GM21367 (cell line): Measurements from ENCODE around the gene CPE.

Source experiments
- ATAC-seq: cut with Tn5 transposase; IDR thresholded peaks from one replicate; pipeline ENCODE4 v1.9.1; 2021; ENCODE audit not compliant: unreplicated experiment

CPE gene

GRCh38 chr4:165505958-165506837 is 127.4 kb downstream of the CPE start:
- no peak for ATAC-seq

DNA sequence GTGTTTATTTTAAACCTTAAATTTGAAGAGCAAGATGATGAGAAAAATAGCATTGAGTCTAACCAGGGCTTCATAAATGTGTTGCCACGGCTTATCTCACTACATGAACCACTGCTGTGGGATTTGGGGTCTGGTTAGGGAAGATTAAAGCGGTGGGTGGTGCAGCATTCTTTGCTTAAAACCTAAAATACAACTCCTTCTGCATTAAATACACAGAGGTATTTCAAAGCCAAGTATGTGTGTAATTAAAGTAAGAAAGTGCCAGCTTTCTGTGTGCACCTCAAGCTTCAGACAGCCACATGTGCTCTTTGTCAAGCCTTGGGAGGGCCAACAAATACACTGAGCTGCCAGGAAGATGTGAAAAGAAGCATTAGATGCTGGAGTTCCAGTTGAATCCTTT is 128.0 kb downstream of the CPE start:
- ATAC-seq, result no peak

DNA sequence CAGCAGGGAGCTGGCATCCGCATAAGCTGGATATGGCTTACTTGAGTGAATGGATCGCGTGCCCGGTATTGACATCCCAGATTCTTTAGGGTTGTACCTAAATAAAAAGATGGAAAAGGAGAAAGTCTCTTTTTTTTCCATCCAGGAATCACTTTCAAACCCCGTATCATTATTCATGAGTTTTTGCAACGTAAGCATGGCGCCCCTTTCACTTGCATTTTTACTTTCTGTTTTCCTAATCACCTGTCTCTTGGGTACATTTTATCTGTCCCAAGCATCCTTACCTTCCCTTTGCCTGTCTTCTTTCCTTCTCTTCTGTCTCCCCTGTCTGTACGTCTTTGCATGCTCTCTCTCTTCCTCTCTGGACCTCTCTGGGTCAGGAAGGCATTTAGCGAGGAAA is 128.6 kb downstream of the CPE start:
- no peak for ATAC-seq

DNA sequence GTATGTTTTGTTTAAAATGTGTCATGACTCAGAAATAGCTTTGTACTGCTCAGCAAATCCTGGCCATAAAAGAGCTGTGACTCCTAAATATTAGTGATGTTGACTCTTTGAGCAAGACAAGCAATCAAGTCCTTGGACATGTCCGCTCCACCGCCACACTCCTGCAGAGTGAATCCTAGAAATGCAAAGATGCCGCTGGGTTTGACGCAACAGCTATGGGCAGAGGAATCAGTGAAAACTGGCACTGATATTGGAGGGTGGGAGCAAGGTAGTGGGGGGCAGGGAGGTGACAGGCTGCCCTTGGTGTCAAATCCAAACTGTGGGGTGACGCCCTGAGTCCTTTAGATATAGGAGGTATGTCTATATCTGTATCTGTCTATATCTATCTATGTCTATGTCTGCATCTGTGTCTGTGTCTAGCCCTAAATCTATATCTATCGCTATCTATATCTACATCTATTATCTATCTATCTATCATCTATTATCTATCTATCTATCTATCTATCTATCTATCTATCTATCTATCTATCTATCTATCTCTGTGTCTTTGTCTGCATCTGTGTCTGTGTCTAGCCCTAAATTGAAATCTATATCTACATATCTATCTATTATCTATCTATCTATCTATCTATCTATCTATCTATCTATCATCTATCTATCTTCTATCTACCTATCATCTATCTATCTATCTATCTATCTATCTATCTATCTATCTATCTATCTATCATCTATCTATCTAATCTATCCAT is 129.7 kb downstream of the CPE start:
- ATAC-seq, result no peak

GRCh38 chr4:165512424-165512823 is 133.6 kb downstream of the CPE start:
- ATAC-seq, result no peak

DNA sequence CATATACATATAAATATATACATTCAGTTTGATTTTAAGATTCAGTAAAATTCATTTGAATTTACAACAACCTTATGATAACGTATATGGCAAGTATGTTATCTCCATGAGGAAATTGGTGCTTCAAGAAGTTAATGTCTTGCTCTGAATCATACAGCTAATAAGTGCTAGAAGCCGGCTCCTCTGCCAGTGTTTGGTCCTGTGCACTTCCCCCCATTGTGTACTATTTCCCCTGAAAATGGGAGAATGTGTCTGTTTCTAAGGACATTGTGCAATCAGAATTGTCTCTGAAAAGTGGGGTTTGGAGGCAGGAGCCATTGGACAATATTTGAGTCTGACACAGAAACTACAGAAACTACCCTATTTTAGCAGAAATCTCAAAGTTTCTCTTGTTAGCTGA is 135.9 kb downstream of the CPE start:
- no peak for ATAC-seq

DNA sequence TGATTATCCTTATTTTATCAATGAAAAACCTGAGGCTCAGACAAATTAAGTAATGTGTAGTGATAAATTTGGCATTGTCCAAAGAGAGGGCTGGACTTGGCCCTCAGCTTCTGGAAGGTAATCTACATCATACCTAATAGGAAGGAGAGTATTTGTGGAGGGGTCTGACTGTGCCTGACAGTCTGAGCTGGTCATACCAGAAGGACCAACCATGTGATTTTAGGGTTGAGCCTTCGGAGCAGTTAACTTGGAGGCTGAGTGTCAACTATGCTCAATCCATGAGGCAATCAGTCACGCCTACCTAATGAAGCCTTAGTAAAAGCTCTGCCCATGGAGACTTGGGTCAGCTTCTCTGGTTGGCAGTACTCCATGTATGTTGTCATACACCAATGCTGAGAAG is 136.4 kb downstream of the CPE start:
- ATAC-seq, result no peak

DNA sequence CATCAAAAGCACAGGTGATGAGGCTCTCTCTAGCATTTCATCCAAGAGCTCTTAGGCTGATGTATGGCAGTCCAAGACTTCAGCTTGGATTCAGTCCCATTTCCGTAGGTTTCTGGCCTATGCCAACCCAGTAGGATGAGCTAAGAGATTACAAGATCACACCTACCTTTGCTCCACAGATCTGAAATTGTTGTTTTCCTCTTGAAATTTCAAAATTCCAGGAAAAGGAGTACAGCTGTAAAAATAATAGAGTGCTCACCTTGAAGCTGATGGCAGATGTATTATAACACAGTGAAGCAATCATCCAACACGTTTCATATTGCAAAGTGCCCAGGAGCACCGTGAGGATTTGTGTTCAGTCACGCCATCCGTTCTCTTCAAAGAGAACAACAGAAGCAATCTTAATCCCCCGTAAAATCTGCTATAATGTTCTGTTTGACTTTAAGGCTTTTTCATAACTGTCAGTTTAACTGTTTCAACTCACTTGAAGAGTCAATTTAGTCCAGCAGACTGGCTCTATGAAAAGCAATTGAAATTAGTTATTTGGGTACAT is 137.5 kb downstream of the CPE start:
- no peak for ATAC-seq

- no peak for ATAC-seq
Measured at GRCh38 chr4:165517216-165517615, 138.4 kb downstream of the CPE start.

DNA sequence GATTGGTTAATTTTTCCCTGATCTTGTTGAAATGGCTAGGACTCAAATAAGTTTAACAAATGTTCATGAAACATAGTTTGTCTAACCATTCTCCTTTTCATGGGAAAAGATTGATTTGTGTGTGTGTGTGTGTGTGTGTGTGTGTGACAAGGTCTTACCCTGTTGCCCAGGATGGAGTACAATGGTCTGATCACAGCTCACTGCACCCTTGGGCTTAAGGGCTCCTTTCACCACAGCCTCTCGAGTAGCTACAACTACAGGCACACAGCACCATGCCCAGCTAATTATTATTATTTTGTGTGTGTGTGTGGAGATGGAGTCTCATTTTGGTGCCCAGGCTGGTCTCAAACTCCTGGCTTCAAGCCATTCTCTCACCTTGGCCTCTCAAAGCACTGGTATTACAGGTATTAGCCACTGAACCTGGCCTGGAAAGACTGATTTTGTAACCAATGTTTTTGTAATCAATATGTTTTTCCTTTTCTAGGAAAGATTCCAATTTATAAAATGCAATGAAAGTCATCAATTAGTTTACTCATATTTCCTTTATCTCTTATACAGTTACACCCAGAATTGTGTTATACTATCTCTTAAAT is 139.3 kb downstream of the CPE start:
- ATAC-seq, result no peak

DNA sequence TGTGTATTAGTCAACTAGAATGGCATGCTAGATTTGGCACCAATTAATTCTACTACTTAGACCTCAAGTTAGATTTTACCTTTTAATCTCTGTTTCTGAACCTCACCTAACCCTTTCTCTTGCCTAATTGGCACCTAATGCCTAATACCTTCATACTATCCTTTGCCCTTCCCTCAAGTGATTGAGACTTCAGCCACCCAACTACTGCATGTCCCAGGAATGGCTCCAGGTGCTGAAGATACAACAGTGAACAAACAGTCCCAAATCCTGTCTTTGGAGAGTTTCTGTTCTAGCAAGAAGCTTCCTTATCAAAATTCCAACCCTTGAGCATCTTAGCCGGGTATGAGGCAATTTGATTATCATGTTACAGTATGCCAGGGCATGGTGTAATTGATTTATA is 139.9 kb downstream of the CPE start:
- ATAC-seq, result no peak

DNA sequence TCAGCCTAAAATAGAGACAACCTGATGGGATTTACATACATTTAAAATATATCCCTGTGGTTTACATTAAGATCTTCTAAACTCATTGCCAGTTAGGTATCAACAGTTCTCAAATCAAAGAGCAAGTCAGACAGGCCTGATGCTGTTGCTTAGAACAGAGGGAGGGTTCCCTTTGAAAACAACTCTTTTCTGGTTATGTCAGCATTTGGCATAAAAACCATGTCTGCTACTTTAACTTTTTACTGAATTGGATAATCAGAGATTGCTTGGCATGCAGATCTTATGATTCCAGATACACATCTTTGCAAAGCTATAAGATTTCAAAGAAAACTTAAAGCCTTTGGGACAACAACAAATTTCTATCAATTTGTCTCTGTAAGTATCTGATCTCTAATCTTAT is 140.8 kb downstream of the CPE start:
- ATAC-seq, result no peak

GRCh38 chr4:165520086-165520485 is 141.3 kb downstream of the CPE start:
- ATAC-seq, result no peak

GRCh38 chr4:165522050-165522449 is 143.2 kb downstream of the CPE start:
- no peak for ATAC-seq

DNA sequence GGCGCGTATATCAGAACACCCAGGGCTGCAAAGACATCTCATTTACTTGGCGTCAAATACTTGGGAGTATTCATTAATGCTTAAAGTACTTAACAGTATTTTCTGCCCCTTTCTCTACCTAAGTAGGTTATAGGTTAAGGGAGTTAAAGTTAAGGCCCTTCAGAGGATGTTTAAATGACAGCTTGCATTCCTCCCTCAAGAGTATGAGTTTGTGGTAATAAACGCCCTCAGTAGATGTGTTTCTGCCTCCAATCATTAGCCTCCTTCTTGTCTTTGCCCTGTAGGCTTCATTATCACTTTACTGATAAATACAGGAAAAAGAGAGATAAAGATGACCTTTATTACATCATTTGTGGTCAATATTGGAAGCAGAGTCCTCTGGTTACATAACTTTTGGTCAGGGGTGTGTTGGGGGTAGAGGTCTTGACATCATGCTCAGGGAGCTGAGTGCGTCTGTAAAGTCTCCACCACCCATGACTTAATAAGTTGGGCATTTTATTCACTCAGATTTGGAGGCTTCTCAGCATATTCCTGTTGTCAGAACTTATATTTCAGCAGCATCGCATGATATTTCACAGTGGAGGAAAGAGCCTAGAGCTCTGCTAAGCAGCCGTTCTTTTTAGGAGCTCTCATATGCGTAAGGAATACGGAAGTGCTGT is 145.9 kb downstream of the CPE start:
- no peak for ATAC-seq

DNA sequence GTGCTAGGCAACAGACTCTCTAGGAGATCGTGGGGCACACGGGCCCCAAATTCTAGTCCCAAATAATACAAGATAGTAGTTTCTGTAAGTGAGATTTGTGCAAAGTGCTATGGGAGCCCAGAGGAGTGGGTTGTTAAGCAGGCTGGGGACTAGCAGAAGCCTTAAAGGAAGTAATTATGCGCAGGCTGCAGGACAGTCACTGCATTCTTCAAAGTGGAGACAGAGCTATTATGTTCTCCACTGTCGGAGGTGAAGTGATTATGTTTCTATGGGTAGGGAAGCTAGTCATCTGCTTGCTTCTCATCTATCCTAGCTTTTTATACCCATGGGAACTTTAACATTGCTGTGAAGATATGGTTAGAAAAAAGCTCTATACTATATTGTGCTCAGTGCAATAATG is 154.2 kb downstream of the CPE start:
- no peak for ATAC-seq

DNA sequence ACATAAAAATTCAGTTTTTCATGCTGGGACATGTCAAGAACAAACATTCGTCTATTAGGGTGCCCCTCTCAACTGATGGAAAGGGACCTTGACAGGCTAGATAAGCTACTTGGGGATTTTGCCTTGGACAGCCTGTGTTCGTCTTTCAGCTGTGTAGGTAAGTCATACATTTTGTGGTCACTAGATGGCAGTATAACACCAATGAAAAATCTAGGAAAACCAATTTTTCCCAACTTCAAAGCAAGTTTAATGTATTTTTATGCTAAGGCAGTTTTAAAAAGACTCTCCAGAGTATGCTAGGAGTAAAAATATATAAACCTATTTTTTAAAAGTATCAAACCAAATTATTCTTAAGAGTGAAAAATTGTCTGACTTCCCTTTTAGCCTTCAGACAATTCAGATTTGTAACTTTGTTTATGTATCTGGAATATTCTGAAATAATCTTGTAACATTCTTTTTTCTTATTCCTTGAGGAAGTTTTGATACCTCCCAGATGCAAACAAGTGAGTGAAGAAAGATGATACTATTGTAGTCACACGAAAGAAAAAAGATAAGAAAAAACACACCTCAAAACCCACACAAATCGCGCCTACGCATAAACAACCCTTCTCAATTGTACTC is 158.3 kb downstream of the CPE start:
- peak; percentile 77 for ATAC-seq

- no peak for ATAC-seq
Measured at GRCh38 chr4:165539801-165540200, 161.0 kb downstream of the CPE start.

- ATAC-seq, result no peak
Measured at GRCh38 chr4:165540206-165540830, 161.5 kb downstream of the CPE start.

- ATAC-seq, result no peak
Measured at GRCh38 chr4:165541851-165542459, 163.1 kb downstream of the CPE start.
